ENCODE data around the gene WNT9B. TPM values are rescaled to one million over a fixed set of nuclear protein-coding genes. Genes with fewer than 3 reads are reported as not detected.

Gene WNT9B
- total RNA-seq, 1 experiment from 2014 or later, result not detected

DNA sequence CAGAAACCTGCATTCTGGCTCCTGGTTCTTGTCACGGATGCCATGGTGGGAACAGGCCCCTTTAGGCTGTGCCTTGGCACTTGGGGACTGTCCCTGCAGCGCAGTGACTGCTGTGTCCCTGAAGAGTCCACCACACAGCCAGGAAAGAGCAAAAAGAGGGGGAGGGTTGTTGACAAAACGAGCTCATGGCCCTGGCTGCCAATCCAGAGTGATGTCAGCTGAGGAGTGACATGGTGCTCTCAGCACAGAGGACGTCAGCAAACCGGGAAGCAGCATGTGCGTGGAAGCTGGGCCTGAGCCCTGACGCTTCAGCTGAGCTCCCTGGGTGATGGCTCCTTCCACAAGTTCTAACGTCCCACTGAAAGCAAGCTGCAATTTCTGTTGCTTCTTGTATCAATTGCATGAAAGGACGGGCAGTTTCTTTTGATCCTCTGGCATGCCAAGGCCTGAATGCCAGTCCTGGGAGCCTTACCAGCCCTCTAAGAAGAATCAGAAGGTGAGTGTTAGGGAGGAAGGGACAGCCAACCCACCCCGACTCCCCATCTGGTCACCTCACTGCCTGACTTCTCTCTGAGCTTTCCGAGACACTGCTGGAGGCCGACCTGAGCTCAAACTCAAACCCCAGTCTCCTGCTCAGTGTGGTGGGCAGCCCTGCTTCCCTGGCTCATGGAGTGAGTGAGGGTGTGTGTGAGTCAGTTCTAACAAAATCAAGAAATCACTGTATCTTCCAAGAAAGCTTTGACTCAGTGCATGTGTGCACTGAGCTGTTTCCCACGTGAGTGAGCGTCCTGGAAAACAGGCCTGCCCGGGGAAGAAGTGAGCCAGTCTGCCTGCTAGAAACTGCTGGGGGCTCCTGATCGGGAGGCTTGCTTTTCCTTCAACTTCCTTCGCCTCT is 18.2 kb upstream of the WNT9B start:
- ATAC-seq, result no peak
- intact Hi-C loops (cut with micrococcal nuclease; ENCODE audit: unreplicated experiment) (no loop called here), in situ Hi-C loops (cut with HindIII; ENCODE audit: low pct_unique_long_range_greater_than_20kb, low sequenced_read_pairs) (no loop called here)
- TF ChIP-seq SIN3A (IDR thresholded peaks at IDR 0.05; ENCODE audit: borderline replicate concordance, insufficient read depth, low read depth, low read length), result no peak
- TF ChIP-seq, protein P1, sequence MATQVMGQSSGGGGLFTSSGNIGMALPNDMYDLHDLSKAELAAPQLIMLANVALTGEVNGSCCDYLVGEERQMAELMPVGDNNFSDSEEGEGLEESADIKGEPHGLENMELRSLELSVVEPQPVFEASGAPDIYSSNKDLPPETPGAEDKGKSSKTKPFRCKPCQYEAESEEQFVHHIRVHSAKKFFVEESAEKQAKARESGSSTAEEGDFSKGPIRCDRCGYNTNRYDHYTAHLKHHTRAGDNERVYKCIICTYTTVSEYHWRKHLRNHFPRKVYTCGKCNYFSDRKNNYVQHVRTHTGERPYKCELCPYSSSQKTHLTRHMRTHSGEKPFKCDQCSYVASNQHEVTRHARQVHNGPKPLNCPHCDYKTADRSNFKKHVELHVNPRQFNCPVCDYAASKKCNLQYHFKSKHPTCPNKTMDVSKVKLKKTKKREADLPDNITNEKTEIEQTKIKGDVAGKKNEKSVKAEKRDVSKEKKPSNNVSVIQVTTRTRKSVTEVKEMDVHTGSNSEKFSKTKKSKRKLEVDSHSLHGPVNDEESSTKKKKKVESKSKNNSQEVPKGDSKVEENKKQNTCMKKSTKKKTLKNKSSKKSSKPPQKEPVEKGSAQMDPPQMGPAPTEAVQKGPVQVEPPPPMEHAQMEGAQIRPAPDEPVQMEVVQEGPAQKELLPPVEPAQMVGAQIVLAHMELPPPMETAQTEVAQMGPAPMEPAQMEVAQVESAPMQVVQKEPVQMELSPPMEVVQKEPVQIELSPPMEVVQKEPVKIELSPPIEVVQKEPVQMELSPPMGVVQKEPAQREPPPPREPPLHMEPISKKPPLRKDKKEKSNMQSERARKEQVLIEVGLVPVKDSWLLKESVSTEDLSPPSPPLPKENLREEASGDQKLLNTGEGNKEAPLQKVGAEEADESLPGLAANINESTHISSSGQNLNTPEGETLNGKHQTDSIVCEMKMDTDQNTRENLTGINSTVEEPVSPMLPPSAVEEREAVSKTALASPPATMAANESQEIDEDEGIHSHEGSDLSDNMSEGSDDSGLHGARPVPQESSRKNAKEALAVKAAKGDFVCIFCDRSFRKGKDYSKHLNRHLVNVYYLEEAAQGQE (IDR thresholded peaks at IDR 0.05; ENCODE audit: insufficient read depth in 1 of 2, low read depth in 2 of 2, low read length in 1 of 2), result no peak
- TF ChIP-seq, protein P2, sequence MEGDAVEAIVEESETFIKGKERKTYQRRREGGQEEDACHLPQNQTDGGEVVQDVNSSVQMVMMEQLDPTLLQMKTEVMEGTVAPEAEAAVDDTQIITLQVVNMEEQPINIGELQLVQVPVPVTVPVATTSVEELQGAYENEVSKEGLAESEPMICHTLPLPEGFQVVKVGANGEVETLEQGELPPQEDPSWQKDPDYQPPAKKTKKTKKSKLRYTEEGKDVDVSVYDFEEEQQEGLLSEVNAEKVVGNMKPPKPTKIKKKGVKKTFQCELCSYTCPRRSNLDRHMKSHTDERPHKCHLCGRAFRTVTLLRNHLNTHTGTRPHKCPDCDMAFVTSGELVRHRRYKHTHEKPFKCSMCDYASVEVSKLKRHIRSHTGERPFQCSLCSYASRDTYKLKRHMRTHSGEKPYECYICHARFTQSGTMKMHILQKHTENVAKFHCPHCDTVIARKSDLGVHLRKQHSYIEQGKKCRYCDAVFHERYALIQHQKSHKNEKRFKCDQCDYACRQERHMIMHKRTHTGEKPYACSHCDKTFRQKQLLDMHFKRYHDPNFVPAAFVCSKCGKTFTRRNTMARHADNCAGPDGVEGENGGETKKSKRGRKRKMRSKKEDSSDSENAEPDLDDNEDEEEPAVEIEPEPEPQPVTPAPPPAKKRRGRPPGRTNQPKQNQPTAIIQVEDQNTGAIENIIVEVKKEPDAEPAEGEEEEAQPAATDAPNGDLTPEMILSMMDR (IDR thresholded peaks at IDR 0.05), result no peak
- no peak for TF ChIP-seq POLR2AphosphoS5 (IDR thresholded peaks at IDR 0.05; ENCODE audit: low read depth, low read length)
- TF ChIP-seq TCF7L2 (IDR thresholded peaks at IDR 0.05; ENCODE audit: low read depth, low read length), result no peak
- Histone ChIP-seq H3K27ac (ENCODE audit: low read length) (no peak overlapping the region), H3K4me1 (ENCODE audit: control insufficient read depth, insufficient read depth, low read length) (no peaks in the 10 kb centered on the region), H3K36me3 (ENCODE audit: control insufficient read depth, insufficient read depth, low read length) (no peaks in the 10 kb centered on the region), H3K27me3 (ENCODE audit: control insufficient read depth, insufficient read depth, low read length) (no peaks in the 10 kb centered on the region), H3K4me3 (ENCODE audit: low read depth in 2 of 2, low read length in 2 of 2) (no peak overlapping the region), H3K9me3 (ENCODE audit: control insufficient read depth, insufficient read depth, low read depth, low read length) (no peaks in the 10 kb centered on the region)
- DNase-seq (ENCODE audit: low read depth, low spot score), result no peak
- ChIA-PET CTCF (interaction anchor here (0.5 to 1.2 kb wide), 2 partner anchors 8 to 640 kb away, joined by 3 read pairs; partner anchors contain the start of gene KANSL1), POLR2A (no interaction called here)
- no TSS peak for BruUV-seq (replicated peaks)

DNA sequence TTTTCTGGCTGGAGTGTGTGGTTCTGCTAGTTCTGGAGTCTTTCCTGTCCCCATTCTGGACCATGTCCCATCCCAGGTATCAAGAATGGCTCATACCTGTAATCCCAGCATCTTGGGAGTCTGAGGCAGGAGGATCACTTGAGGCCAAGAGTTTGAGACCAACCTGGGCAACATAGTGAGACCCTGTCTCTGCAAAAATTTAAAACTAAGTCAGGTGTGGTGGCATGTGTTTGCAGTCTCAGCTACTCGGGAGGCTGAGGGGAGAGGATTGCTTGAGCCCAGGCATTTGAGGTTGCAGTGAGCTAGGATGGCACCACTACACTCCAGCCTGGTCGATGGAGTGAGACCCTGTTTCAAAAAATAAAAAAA is 17.6 kb upstream of the WNT9B start:
- intact Hi-C loops (cut with micrococcal nuclease; ENCODE audit: unreplicated experiment), result no loop called here
- Histone ChIP-seq H3K36me3 (ENCODE audit: control insufficient read depth, insufficient read depth, low read length) (no peaks in the 10 kb centered on the region), H3K4me1 (ENCODE audit: control insufficient read depth, insufficient read depth, low read length) (no peaks in the 10 kb centered on the region), H3K9me3 (ENCODE audit: control insufficient read depth, insufficient read depth, low read depth, low read length) (no peaks in the 10 kb centered on the region), H3K4me3 (ENCODE audit: low read depth in 2 of 2, low read length in 2 of 2) (no peak overlapping the region), H3K27me3 (ENCODE audit: control insufficient read depth, insufficient read depth, low read length) (no peaks in the 10 kb centered on the region), H3K27ac (ENCODE audit: low read length) (no peak overlapping the region)
- no peak for TF ChIP-seq TCF7L2 (IDR thresholded peaks at IDR 0.05; ENCODE audit: low read depth, low read length)
- TF ChIP-seq, protein P2 (IDR thresholded peaks at IDR 0.05), result no peak
- TF ChIP-seq POLR2AphosphoS5 (IDR thresholded peaks at IDR 0.05; ENCODE audit: low read depth, low read length), result no peak
- in situ Hi-C loops (cut with HindIII; ENCODE audit: low pct_unique_long_range_greater_than_20kb, low sequenced_read_pairs), result no loop called here
- ChIA-PET POLR2A (no interaction called here), CTCF (interaction anchor here (1.0 to 1.2 kb wide), 2 partner anchors 8 to 23 kb away, joined by 3 read pairs; no protein-coding TSS in a partner anchor)
- ATAC-seq (no peak), DNase-seq (ENCODE audit: low read depth, low spot score) (no peak)
- no TSS peak for BruUV-seq (replicated peaks)

Data from Panc1 (cell line).